Panc1 (cell line): Measurements from ENCODE around the gene SLC25A31. TPM values are rescaled to one million over a fixed set of nuclear protein-coding genes. Genes with fewer than 3 reads are reported as not detected.

Source experiments
- ATAC-seq: fragments of 200-7000 bp; cut with Tn5 transposase; 2 replicates; pipeline ENCODE4 v1.9.1; 2020; ENCODE audit warnings: mild to moderate bottlenecking, moderate library complexity
- BruUV-seq: library from RNA; stranded (reverse); fragments of 400-500 nt; replicated peaks from 2 replicates; lab custom pipeline; 2021; lab: Mats Ljungman, UMichigan
- CTCF ChIA-PET: fragments of 300-600 bp; sonication (Branson Sonifier 250); formaldehyde crosslinking; loops from one replicate; lab custom pipeline; 2022; ENCODE audit warnings: antibody characterized with exemption; lab: Charles Lee
- POLR2A ChIA-PET: fragments of 300-600 bp; sonication (Branson Sonifier 250); formaldehyde crosslinking; loops from one replicate; lab custom pipeline; 2022; ENCODE audit warnings: antibody characterized with exemption; lab: Charles Lee
- DNase-seq: peaks from one replicate; pipeline ENCODE4 v3.0.0-alpha.2; 2010; ENCODE audit warnings: low read depth, low spot score
- H3K27ac ChIP-seq: 2 replicates; pipeline ENCODE4 v1.5.1; 2011; ENCODE audit warnings: mild to moderate bottlenecking, low read length, inconsistent platforms
- H3K27me3 ChIP-seq: fragments of 200-500 bp; sonication (Bioruptor generic); 2 replicates; pipeline ENCODE4 v1.6.0; 2014; ENCODE audit warnings: low read length, inconsistent platforms; ENCODE audit not compliant: control insufficient read depth, insufficient read depth
- H3K36me3 ChIP-seq: fragments of 200-500 bp; sonication (Bioruptor generic); 2 replicates; pipeline ENCODE4 v1.5.1; 2014; ENCODE audit warnings: inconsistent platforms, mild to moderate bottlenecking, low read length, moderate library complexity; ENCODE audit not compliant: control insufficient read depth, insufficient read depth
- H3K4me1 ChIP-seq: 2 replicates; pipeline ENCODE4 v1.5.1; 2011; ENCODE audit warnings: inconsistent platforms, mild to moderate bottlenecking, low read length, moderate library complexity; ENCODE audit not compliant: control insufficient read depth, insufficient read depth
- H3K4me3 ChIP-seq, 2 experiments: 2 replicates each; pipeline ENCODE4 v1.5.1; 2011 to 2012; ENCODE audit warnings: low read depth in 2 of 2, low read length in 2 of 2, mild to moderate bottlenecking in 2 of 2, inconsistent platforms in 1 of 2, moderate library complexity in 1 of 2
- H3K9me3 ChIP-seq: fragments of 200-500 bp; sonication (Bioruptor generic); 2 replicates; pipeline ENCODE4 v1.5.1; 2014; ENCODE audit warnings: low read depth, mild to moderate bottlenecking, inconsistent platforms, low read length, moderate library complexity; ENCODE audit not compliant: control insufficient read depth, insufficient read depth
- CTCF ChIP-seq: fragments of 450-650 bp; IDR thresholded peaks from 2 replicates; pipeline ENCODE4 v1.5.1; 2017; ENCODE audit warnings: mild to moderate bottlenecking
- POLR2AphosphoS5 ChIP-seq: IDR thresholded peaks from 2 replicates; pipeline ENCODE4 v1.6.1; 2012; ENCODE audit warnings: mild to moderate bottlenecking, low read depth, low read length, moderate library complexity
- REST ChIP-seq, 2 experiments: IDR thresholded peaks; 2 replicates each; pipeline ENCODE4 v1.6.1; 2011 to 2012; ENCODE audit warnings: low read depth in 2 of 2, control low read depth in 1 of 2, low read length in 1 of 2, mild to moderate bottlenecking in 1 of 2, moderate library complexity in 1 of 2; ENCODE audit not compliant: insufficient read depth in 1 of 2
- SIN3A ChIP-seq: IDR thresholded peaks from 2 replicates; pipeline ENCODE4 v1.6.1; 2012; ENCODE audit warnings: low read depth, mild to moderate bottlenecking, low read length, moderate library complexity, borderline replicate concordance; ENCODE audit not compliant: insufficient read depth
- TCF7L2 ChIP-seq: IDR thresholded peaks from 2 replicates; pipeline ENCODE4 v1.6.1; 2011; ENCODE audit warnings: mild to moderate bottlenecking, low read depth, low read length, inconsistent platforms
- in situ Hi-C: cut with HindIII; loops from 2 replicates; pipeline ENCODE4 v1.10.0; 2016; ENCODE audit warnings: low sequenced_read_pairs, low pct_unique_long_range_greater_than_20kb
- intact Hi-C: fragments of 100-400 bp; cut with micrococcal nuclease; formaldehyde crosslinking; loops from one replicate; pipeline ENCODE4 v1.10.0; 2022; ENCODE audit not compliant: unreplicated experiment
- total RNA-seq: library from RNA; stranded (reverse); gene quantifications from one replicate; pipeline ENCODE4 v1.2.1, GENCODE V29; 2021; ENCODE audit not compliant: unreplicated experiment

SLC25A31 gene
- total RNA-seq, 1 experiment from 2014 or later, result not detected

DNA sequence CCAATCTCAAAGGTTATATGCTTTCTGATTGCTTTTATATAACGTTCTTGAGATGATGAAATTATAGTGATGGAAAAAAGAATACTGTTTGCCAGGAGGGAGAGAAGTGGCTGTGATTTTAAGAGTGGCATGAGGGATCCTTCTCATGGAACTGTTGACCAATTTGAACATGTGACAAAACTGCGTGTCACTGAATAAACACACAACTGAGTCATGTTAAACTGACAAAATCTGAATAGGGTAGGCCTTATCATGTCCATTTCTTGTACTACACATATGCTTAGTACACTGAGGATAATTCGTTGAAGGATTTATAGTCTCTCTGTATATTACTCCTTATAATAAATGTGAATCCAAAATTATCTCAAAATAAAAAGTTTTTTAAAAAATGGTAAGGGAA lies 29.7 kb downstream of the SLC25A31 start:
- in situ Hi-C loops (no loop called here), intact Hi-C loops (no loop called here)
- H3K4me1 ChIP-seq, result no peaks in the 10 kb centered on the region
- no peak overlapping the region for H3K4me3 ChIP-seq
- H3K36me3 ChIP-seq, result no peaks in the 10 kb centered on the region
- CTCF ChIA-PET, result no interaction called here
- POLR2A ChIA-PET, result no interaction called here
- H3K27ac ChIP-seq, result no peak overlapping the region
- no peaks in the 10 kb centered on the region for H3K27me3 ChIP-seq
- no peaks in the 10 kb centered on the region for H3K9me3 ChIP-seq
- no peak for DNase-seq
- ATAC-seq, result no peak
- no peak for TF ChIP-seq TCF7L2
- TF ChIP-seq REST (IDR thresholded peaks at IDR 0.05; ENCODE audit: insufficient read depth in 1 of 2, low read depth in 2 of 2, low read length in 1 of 2), result no peak
- TF ChIP-seq SIN3A, result no peak
- no peak for TF ChIP-seq POLR2AphosphoS5
- TF ChIP-seq CTCF, result no peak
- BruUV-seq, result no TSS peak

GRCh38 chr4:127771535-127772275 lies 41.5 kb downstream of the SLC25A31 start:
- no peak for DNase-seq
- CTCF ChIA-PET, result no interaction called here
- intact Hi-C loops (no loop called here), in situ Hi-C loops (no loop called here)
- no TSS peak for BruUV-seq
- H3K9me3 ChIP-seq, result no peaks in the 10 kb centered on the region
- H3K4me3 ChIP-seq, result no peak overlapping the region
- TF ChIP-seq CTCF (no peak), SIN3A (no peak), TCF7L2 (no peak), POLR2AphosphoS5 (no peak), REST (IDR thresholded peaks at IDR 0.05; ENCODE audit: insufficient read depth in 1 of 2, low read depth in 2 of 2, low read length in 1 of 2) (no peak)
- no peaks in the 10 kb centered on the region for H3K27me3 ChIP-seq
- no peaks in the 10 kb centered on the region for H3K36me3 ChIP-seq
- no peaks in the 10 kb centered on the region for H3K4me1 ChIP-seq
- no peak overlapping the region for H3K27ac ChIP-seq
- ATAC-seq, result no peak
- POLR2A ChIA-PET, result interaction anchor here (0.7 kb wide), 1 partner anchor 110 kb away, joined by 20 read pairs; no protein-coding TSS in a partner anchor
